Measurements from ENCODE around the gene CDON.

Gene CDON

GRCh38 chr11:126106594-126107328 is 44.1 kb upstream of the CDON start:
- no peak overlapping the region for H3K27ac ChIP-seq (replicated peaks)
- no peaks in the 10 kb centered on the region for H3K27me3 ChIP-seq (ENCODE audit: insufficient read depth, poor library complexity, severe bottlenecking)
- TF ChIP-seq REST (IDR thresholded peaks at IDR 0.05; ENCODE audit: insufficient replicate concordance, low read depth) (no peak), SPI1 (IDR thresholded peaks at IDR 0.05; ENCODE audit: borderline replicate concordance, low read depth) (no peak), CTCF (IDR thresholded peaks at IDR 0.05; ENCODE audit: insufficient read depth, low read length) (no peak), POLR2AphosphoS5 (IDR thresholded peaks at IDR 0.05; ENCODE audit: low read depth) (no peak), GABPA (IDR thresholded peaks at IDR 0.05; ENCODE audit: low read depth) (no peak)
- DNase-seq (ENCODE audit: low read depth in 1 of 2, low spot score in 1 of 2): no peak
- no peak overlapping the region for H3K4me3 ChIP-seq (replicated peaks; ENCODE audit: insufficient read depth, low read length)

GRCh38 chr11:126105748-126106080 is 43.0 kb upstream of the CDON start:
- no peak overlapping the region for H3K4me3 ChIP-seq (replicated peaks; ENCODE audit: insufficient read depth, low read length)
- no peak overlapping the region for H3K27ac ChIP-seq (replicated peaks)
- TF ChIP-seq SPI1 (IDR thresholded peaks at IDR 0.05; ENCODE audit: borderline replicate concordance, low read depth) (no peak), GABPA (IDR thresholded peaks at IDR 0.05; ENCODE audit: low read depth) (no peak), CTCF (IDR thresholded peaks at IDR 0.05; ENCODE audit: insufficient read depth, low read length) (no peak), REST (IDR thresholded peaks at IDR 0.05; ENCODE audit: insufficient replicate concordance, low read depth) (no peak), POLR2AphosphoS5 (IDR thresholded peaks at IDR 0.05; ENCODE audit: low read depth) (no peak)
- no peak for DNase-seq (ENCODE audit: low read depth in 1 of 2, low spot score in 1 of 2)
- H3K27me3 ChIP-seq (ENCODE audit: insufficient read depth, poor library complexity, severe bottlenecking): no peaks in the 10 kb centered on the region

- H3K27ac ChIP-seq (replicated peaks): no peak overlapping the region
- no peak for TF ChIP-seq REST (IDR thresholded peaks at IDR 0.05; ENCODE audit: insufficient replicate concordance, low read depth)
- no peak overlapping the region for H3K4me3 ChIP-seq (replicated peaks; ENCODE audit: insufficient read depth, low read length)
- DNase-seq (ENCODE audit: low read depth in 1 of 2, low spot score in 1 of 2): no peak
- H3K27me3 ChIP-seq (ENCODE audit: insufficient read depth, poor library complexity, severe bottlenecking): no peaks in the 10 kb centered on the region
Measured at GRCh38 chr11:126105022-126105747, 42.5 kb upstream of the CDON start.

Measured in HL-60 (cell line).